Effector memory CD8-positive, alpha-beta T cell (primary cell): ENCODE measurements around the gene C22orf15.
A peak's percentile ranks its signal among the peaks of the same experiment; 100 is the strongest.

Experiments
- ATAC-seq: fragments of 150-1000 bp; cut with Tn5 transposase; replicated peaks from 2 replicates; pipeline ENCODE4 v1.10.0; 2021; ENCODE audit warnings: mild to moderate bottlenecking, moderate library complexity
- DNase-seq, 3 experiments: peaks; one replicate each; pipeline ENCODE4 v3.0.0; 2021
- H3K27ac Mint-ChIP-seq, 2 donors: one replicate each; pipeline ENCODE4 v1.8.0; 2022; ENCODE audit warnings: mild to moderate bottlenecking in 2 of 2, mixed read lengths in 2 of 2, moderate library complexity in 2 of 2
- H3K27me3 Mint-ChIP-seq, 2 donors: one replicate each; pipeline ENCODE4 v1.8.0; 2022; ENCODE audit warnings: mixed read lengths in 2 of 2
- H3K36me3 Mint-ChIP-seq: one replicate; pipeline ENCODE4 v1.8.0; 2022; ENCODE audit warnings: mild to moderate bottlenecking, moderate library complexity, mixed read lengths; ENCODE audit not compliant: insufficient read depth
- H3K4me1 Mint-ChIP-seq, 2 donors: one replicate each; pipeline ENCODE4 v1.8.0; 2022; ENCODE audit warnings: low read depth in 2 of 2, mixed read lengths in 2 of 2
- H3K4me3 Mint-ChIP-seq, 2 donors: one replicate each; pipeline ENCODE4 v1.8.0; 2022; ENCODE audit warnings: mild to moderate bottlenecking in 2 of 2, mixed read lengths in 2 of 2, moderate library complexity in 2 of 2
- H3K9me3 Mint-ChIP-seq, 2 donors: one replicate each; pipeline ENCODE4 v1.8.0; 2022; ENCODE audit warnings: mixed read lengths in 2 of 2

The C22orf15 gene

DNA sequence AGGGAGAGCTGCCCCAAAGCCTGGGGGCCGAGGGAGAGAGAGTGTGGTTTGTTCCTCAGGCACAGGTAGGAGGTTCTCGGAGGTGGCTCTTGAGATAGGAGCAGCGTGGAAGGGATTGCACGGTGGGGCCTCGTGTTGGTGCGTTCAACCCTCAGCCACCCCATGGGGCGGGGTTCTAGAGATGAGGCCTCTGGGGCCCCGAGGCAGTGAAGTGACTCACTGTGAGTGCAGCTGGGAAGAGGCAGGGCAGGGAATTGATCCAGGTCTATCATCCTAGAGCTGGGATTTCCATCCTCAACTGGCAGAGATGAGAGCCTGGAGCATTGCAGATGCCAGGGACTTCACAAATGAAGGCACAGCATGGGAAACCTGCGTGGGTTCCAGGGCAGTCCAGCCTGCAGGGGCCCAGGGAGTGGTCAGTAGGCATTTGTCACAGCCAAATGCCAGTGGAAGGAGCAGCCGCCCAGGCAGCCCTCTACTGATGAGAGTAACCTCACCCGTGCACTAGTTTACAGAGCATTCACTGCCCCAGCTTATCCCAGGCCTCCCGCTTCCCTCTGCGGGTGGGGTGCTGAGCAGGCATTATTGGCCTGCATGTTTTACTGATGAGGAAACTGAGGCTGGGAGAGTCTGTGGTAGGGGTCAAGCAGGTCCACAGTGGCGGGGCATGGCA is 18.9 kb downstream of the C22orf15 start:
- Mint-ChIP-seq H3K27ac (no peak overlapping the region), H3K4me3 (no peak overlapping the region), H3K4me1 (peaks cover 4% of the 10 kb centered on the region in 2 donors), H3K36me3 (no peaks in the 10 kb centered on the region), H3K27me3 (no peaks in the 10 kb centered on the region), H3K9me3 (no peaks in the 10 kb centered on the region)
- DNase-seq (no peak), ATAC-seq (no peak)

GRCh38 chr22:23782252-23782651 is 19.5 kb downstream of the C22orf15 start:
- no peak for ATAC-seq
- no peak for DNase-seq
- no peak overlapping the region for H3K27ac Mint-ChIP-seq
- no peaks in the 10 kb centered on the region for H3K36me3 Mint-ChIP-seq
- H3K4me3 Mint-ChIP-seq, result no peak overlapping the region
- no peaks in the 10 kb centered on the region for H3K27me3 Mint-ChIP-seq
- no peaks in the 10 kb centered on the region for H3K9me3 Mint-ChIP-seq
- peaks cover 5% of the 10 kb centered on the region in 2 donors for H3K4me1 Mint-ChIP-seq

GRCh38 chr22:23782703-23783102 is 19.9 kb downstream of the C22orf15 start:
- Mint-ChIP-seq H3K9me3 (no peaks in the 10 kb centered on the region), H3K36me3 (no peaks in the 10 kb centered on the region), H3K4me1 (peaks cover 5% of the 10 kb centered on the region in 2 donors), H3K27me3 (no peaks in the 10 kb centered on the region), H3K4me3 (no peak overlapping the region), H3K27ac (no peak overlapping the region)
- ATAC-seq (no peak), DNase-seq (no peak)

DNA sequence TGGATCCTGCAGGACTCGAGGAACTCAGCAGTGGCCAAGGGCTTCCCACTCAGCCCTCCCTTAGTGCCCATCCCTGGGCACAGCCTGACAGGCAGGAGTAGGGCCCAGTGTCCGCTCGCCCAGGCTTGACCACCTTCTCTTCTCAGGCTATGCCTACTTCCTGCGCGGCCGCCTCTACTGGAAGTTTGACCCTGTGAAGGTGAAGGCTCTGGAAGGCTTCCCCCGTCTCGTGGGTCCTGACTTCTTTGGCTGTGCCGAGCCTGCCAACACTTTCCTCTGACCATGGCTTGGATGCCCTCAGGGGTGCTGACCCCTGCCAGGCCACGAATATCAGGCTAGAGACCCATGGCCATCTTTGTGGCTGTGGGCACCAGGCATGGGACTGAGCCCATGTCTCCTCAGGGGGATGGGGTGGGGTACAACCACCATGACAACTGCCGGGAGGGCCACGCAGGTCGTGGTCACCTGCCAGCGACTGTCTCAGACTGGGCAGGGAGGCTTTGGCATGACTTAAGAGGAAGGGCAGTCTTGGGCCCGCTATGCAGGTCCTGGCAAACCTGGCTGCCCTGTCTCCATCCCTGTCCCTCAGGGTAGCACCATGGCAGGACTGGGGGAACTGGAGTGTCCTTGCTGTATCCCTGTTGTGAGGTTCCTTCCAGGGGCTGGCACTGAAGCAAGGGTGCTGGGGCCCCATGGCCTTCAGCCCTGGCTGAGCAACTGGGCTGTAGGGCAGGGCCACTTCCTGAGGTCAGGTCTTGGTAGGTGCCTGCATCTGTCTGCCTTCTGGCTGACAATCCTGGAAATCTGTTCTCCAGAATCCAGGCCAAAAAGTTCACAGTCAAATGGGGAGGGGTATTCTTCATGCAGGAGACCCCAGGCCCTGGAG is 20.7 kb downstream of the C22orf15 start:
- peak overlapping the region in 1 of 2 donors; percentile 65 for H3K27ac Mint-ChIP-seq
- H3K27me3 Mint-ChIP-seq, result no peaks in the 10 kb centered on the region
- H3K36me3 Mint-ChIP-seq, result no peaks in the 10 kb centered on the region
- ATAC-seq (no peak), DNase-seq (no peak)
- H3K4me3 Mint-ChIP-seq, result no peak overlapping the region
- H3K4me1 Mint-ChIP-seq, result peaks cover 5 to 7% of the 10 kb centered on the region in 2 donors
- H3K9me3 Mint-ChIP-seq, result no peaks in the 10 kb centered on the region

GRCh38 chr22:23784215-23784732 is 21.5 kb downstream of the C22orf15 start:
- ATAC-seq, result no peak
- Mint-ChIP-seq H3K9me3 (no peaks in the 10 kb centered on the region), H3K4me1 (peaks cover 6 to 8% of the 10 kb centered on the region in 2 donors), H3K36me3 (no peaks in the 10 kb centered on the region), H3K27ac (peak overlapping the region in 1 of 2 donors; percentile 65), H3K27me3 (no peaks in the 10 kb centered on the region), H3K4me3 (peak overlapping the region in 1 of 2 donors; percentile 6)
- no peak for DNase-seq

GRCh38 chr22:23786261-23786710 is 23.5 kb downstream of the C22orf15 start:
- H3K36me3 Mint-ChIP-seq, result no peaks in the 10 kb centered on the region

DNA sequence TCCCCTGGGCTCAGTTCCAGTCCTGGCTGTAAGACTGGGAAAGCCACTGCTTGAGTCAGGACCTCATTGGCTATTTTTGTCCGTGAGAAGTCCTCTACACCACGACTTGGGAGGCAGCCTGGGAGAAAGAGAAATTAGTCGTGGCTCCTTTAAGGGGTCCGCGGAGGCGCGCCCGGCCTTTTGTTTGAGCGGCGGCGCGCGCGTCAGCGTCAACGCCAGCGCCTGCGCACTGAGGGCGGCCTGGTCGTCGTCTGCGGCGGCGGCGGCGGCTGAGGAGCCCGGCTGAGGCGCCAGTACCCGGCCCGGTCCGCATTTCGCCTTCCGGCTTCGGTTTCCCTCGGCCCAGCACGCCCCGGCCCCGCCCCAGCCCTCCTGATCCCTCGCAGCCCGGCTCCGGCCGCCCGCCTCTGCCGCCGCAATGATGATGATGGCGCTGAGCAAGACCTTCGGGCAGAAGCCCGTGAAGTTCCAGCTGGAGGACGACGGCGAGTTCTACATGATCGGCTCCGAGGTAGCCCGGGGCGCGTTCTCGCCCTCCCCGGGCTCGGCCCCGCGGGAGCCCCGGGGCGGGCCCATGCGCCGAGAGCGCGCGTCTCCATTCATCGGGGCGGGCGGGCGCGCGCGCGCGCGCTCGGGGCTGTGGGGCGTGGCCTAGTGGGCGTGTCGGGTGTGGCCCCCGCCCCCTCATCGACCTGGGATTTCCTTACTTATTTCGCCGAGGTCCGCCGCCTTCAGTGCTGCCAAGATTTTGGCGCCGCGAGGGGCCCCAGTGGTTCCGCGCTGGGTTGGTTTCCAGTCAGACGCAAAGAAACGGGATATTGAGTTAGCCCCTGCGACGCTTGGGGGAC is 24.2 kb downstream of the C22orf15 start, which contains the start of gene SMARCB1:
Gene SMARCB1 (plus strand): TSS at position 215 of the 848 bp plus-strand sequence. CDS start 204 bp downstream, at position 419.
- no peaks in the 10 kb centered on the region for H3K27me3 Mint-ChIP-seq
- H3K4me3 Mint-ChIP-seq, result peak within 1 kb of the TSS; percentile 81 to 85
- DNase-seq (peak; percentile 81 to 85 (median 84)), ATAC-seq (peak; percentile 86)
- peak within 1 kb of the TSS; percentile 90 to 92 for H3K27ac Mint-ChIP-seq
- H3K9me3 Mint-ChIP-seq, result no peaks in the 10 kb centered on the region
- H3K36me3 Mint-ChIP-seq, result no peaks in the 10 kb centered on the region
- H3K4me1 Mint-ChIP-seq, result peaks cover 13 to 14% of the 10 kb centered on the region in 2 donors

More at GRCh38 chr22:23786261-23786710, 23.5 kb downstream of the C22orf15 start:
- H3K4me3 Mint-ChIP-seq, result peak overlapping the region; percentile 81 to 85
- H3K9me3 Mint-ChIP-seq, result no peaks in the 10 kb centered on the region
- ATAC-seq (no peak), DNase-seq (no peak)
- H3K4me1 Mint-ChIP-seq, result peaks cover 13 to 14% of the 10 kb centered on the region in 2 donors
- peak overlapping the region; percentile 90 to 92 for H3K27ac Mint-ChIP-seq
- no peaks in the 10 kb centered on the region for H3K27me3 Mint-ChIP-seq

GRCh38 chr22:23787600-23787896 is 24.8 kb downstream of the C22orf15 start:
- H3K36me3 Mint-ChIP-seq, result no peaks in the 10 kb centered on the region
- H3K9me3 Mint-ChIP-seq, result no peaks in the 10 kb centered on the region
- peaks cover 13 to 19% of the 10 kb centered on the region in 2 donors for H3K4me1 Mint-ChIP-seq
- peak overlapping the region; percentile 90 to 92 for H3K27ac Mint-ChIP-seq
- peak overlapping the region; percentile 81 to 85 for H3K4me3 Mint-ChIP-seq
- ATAC-seq, result peak; percentile 31
- no peak for DNase-seq
- H3K27me3 Mint-ChIP-seq, result no peaks in the 10 kb centered on the region

DNA sequence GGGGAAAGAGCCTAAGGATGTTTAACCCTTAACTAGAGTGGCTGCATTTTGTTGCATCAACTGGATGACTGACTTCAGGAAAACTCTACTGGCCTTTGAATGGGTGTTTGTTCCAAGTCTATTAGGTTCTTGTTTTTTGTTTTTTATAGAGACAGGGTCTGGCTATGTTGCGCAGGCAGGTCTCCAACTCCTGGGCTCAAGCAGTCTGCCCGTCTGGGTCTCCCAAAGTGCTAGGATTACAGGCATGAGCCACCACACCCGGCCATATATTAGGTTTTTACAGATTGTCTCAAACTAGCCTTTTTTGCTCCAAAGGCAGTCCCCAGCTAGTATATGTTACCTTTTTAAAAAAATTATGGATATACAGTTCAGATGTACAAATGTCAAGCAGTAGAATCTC is 25.1 kb downstream of the C22orf15 start:
- Mint-ChIP-seq H3K27ac (peak overlapping the region; percentile 90 to 92), H3K4me3 (peak overlapping the region; percentile 81 to 85), H3K27me3 (no peaks in the 10 kb centered on the region), H3K4me1 (peaks cover 13 to 22% of the 10 kb centered on the region in 2 donors), H3K9me3 (no peaks in the 10 kb centered on the region), H3K36me3 (no peaks in the 10 kb centered on the region)
- ATAC-seq (no peak), DNase-seq (no peak)

- Mint-ChIP-seq H3K27me3 (no peaks in the 10 kb centered on the region), H3K27ac (peak overlapping the region in 1 of 2 donors; percentile 66), H3K4me1 (peaks cover 13 to 27% of the 10 kb centered on the region in 2 donors), H3K9me3 (no peaks in the 10 kb centered on the region), H3K36me3 (peaks cover 10% of the 10 kb centered on the region), H3K4me3 (peak overlapping the region; percentile 81 to 85)
- no peak for ATAC-seq
- no peak for DNase-seq
Observed at GRCh38 chr22:23789121-23789520, 26.3 kb downstream of the C22orf15 start.

GRCh38 chr22:23789638-23790037 is 26.8 kb downstream of the C22orf15 start:
- Mint-ChIP-seq H3K4me1 (peaks cover 12 to 27% of the 10 kb centered on the region in 2 donors), H3K27me3 (no peaks in the 10 kb centered on the region), H3K27ac (peak overlapping the region in 1 of 2 donors; percentile 42), H3K36me3 (peaks cover 15% of the 10 kb centered on the region), H3K9me3 (no peaks in the 10 kb centered on the region), H3K4me3 (no peak overlapping the region)
- DNase-seq, result no peak
- no peak for ATAC-seq

- Mint-ChIP-seq H3K27me3 (no peaks in the 10 kb centered on the region), H3K4me3 (no peak overlapping the region), H3K36me3 (peaks cover 27% of the 10 kb centered on the region), H3K4me1 (peaks cover 12 to 27% of the 10 kb centered on the region in 2 donors), H3K9me3 (no peaks in the 10 kb centered on the region), H3K27ac (no peak overlapping the region)
- ATAC-seq, result no peak
- no peak for DNase-seq
Observed at GRCh38 chr22:23790819-23791737, 28.3 kb downstream of the C22orf15 start.
